Keratinocyte (primary cell): ENCODE results near the gene GREB1. TPM values are rescaled to one million over a fixed set of nuclear protein-coding genes. Genes with fewer than 3 reads are reported as not detected.

Experiments
- DNase-seq: peaks from one replicate; pipeline ENCODE4 v3.0.0-alpha.2; 2011; ENCODE audit warnings: low read depth, missing footprints, low spot score
- FAIRE-seq: peaks from 2 replicates; lab custom pipeline; 2011; peaks lifted over from hg19 to GRCh38; lab: Jason Lieb, UNC
- H2AFZ ChIP-seq: 2 replicates; pipeline ENCODE4 v1.6.0; 2012; ENCODE audit warnings: low read length, control low read depth, inconsistent platforms; ENCODE audit not compliant: control insufficient read depth
- H3K27ac ChIP-seq: 2 replicates; pipeline ENCODE4 v1.5.1; 2011; ENCODE audit warnings: low read length; ENCODE audit not compliant: control insufficient read depth, insufficient read depth
- H3K27me3 ChIP-seq: 3 replicates; pipeline ENCODE4 v1.6.0; 2011; ENCODE audit warnings: low read length; ENCODE audit not compliant: control insufficient read depth, insufficient read depth; ENCODE audit errors: extremely low read depth
- H3K36me3 ChIP-seq, 2 experiments: 2 replicates in 1 of 2; 3 replicates in 1 of 2; pipeline ENCODE4 v1.5.1; 2011; ENCODE audit warnings: low read length in 2 of 2, mild to moderate bottlenecking in 1 of 2; ENCODE audit not compliant: control insufficient read depth in 2 of 2, insufficient read depth in 2 of 2; ENCODE audit errors: extremely low read depth in 1 of 2
- H3K4me1 ChIP-seq: 3 replicates; pipeline ENCODE4 v1.5.1; 2011; ENCODE audit warnings: low read length; ENCODE audit not compliant: control insufficient read depth, insufficient read depth; ENCODE audit errors: extremely low read depth
- H3K4me2 ChIP-seq: 3 replicates; pipeline ENCODE4 v1.6.0; 2011; ENCODE audit warnings: low read depth, low read length; ENCODE audit not compliant: control insufficient read depth, insufficient read depth; ENCODE audit errors: extremely low read depth
- H3K4me3 ChIP-seq, 3 experiments: fragments of 200-600 bp in 1 of 3; sonication (generic) in 1 of 3; 2 replicates in 2 of 3; 3 replicates in 1 of 3; pipeline ENCODE4 v1.5.1; 2011 to 2016; ENCODE audit warnings: low read length in 3 of 3, mild to moderate bottlenecking in 3 of 3, control low read depth in 2 of 3, inconsistent platforms in 1 of 3, low read depth in 1 of 3, mixed read lengths in 1 of 3, mixed run types in 1 of 3, moderate library complexity in 1 of 3; ENCODE audit not compliant: control insufficient read depth in 2 of 3, insufficient read depth in 2 of 3; ENCODE audit errors: extremely low read depth in 1 of 3
- H3K79me2 ChIP-seq: 2 replicates; pipeline ENCODE4 v1.6.0; 2012; ENCODE audit warnings: low read length; ENCODE audit not compliant: control insufficient read depth, insufficient read depth
- H3K9ac ChIP-seq: 3 replicates; pipeline ENCODE4 v1.6.0; 2011; ENCODE audit warnings: low read length; ENCODE audit not compliant: control insufficient read depth, insufficient read depth; ENCODE audit errors: extremely low read depth
- H3K9me1 ChIP-seq: 3 replicates; pipeline ENCODE4 v1.6.0; 2011; ENCODE audit warnings: low read length; ENCODE audit not compliant: control insufficient read depth, insufficient read depth; ENCODE audit errors: extremely low read depth
- H3K9me3 ChIP-seq: 2 replicates; pipeline ENCODE4 v1.5.1; 2012; ENCODE audit warnings: low read depth, low read length; ENCODE audit not compliant: control insufficient read depth
- H4K20me1 ChIP-seq: 3 replicates; pipeline ENCODE4 v1.6.0; 2011; ENCODE audit warnings: low read length; ENCODE audit not compliant: control insufficient read depth, insufficient read depth; ENCODE audit errors: extremely low read depth
- EZH2 ChIP-seq: IDR thresholded peaks from one replicate; pipeline ENCODE4 v1.6.1; 2012; ENCODE audit warnings: inconsistent platforms, mild to moderate bottlenecking, low read length, moderate library complexity
- dilution Hi-C: fragments of 300-500 bp; cut with MboI; formaldehyde crosslinking; loops from one replicate; pipeline ENCODE4 v1.7.0; 2020; ENCODE audit warnings: low sequenced_read_pairs; ENCODE audit not compliant: extremely low pct_ligation_motif_present
- polyA plus RNA-seq, 5 experiments: library from polyadenylated mRNA; depleted of rRNA in 3 of 5; stranded (reverse) in 3 of 5; stranded (forward) in 1 of 5; unstranded in 1 of 5; fragments of >200 nt; gene quantifications; 1 replicate in 1 of 5; 2 replicates in 3 of 5; 3 replicates in 1 of 5; pipeline versions ENCODE4 v1.2.1 to v1.2.3, GENCODE V29; 2011 to 2012; ENCODE audit warnings: missing spikeins in 2 of 5, low read depth in 1 of 5, low replicate concordance in 1 of 5
- TF ChIP-seq, protein P1 (sequence below), 3 experiments: IDR thresholded peaks in 1 of 3; conservative IDR thresholded peaks in 1 of 3; optimal IDR thresholded peaks in 1 of 3; 2 replicates in 2 of 3; 3 replicates in 1 of 3; pipeline versions ENCODE3 to v1.5.1; 2011; ENCODE audit warnings: low read length in 3 of 3, mild to moderate bottlenecking in 3 of 3, moderate library complexity in 2 of 3, control low read depth in 1 of 3, inconsistent platforms in 1 of 3; ENCODE audit not compliant: insufficient read depth in 2 of 3; ENCODE audit errors: extremely low read depth in 1 of 3

The GREB1 gene
- polyA plus RNA-seq, 1 donor (not counting 4 experiments of a cell fraction or from before 2014, with no cell fraction given), result 0.13 TPM

DNA sequence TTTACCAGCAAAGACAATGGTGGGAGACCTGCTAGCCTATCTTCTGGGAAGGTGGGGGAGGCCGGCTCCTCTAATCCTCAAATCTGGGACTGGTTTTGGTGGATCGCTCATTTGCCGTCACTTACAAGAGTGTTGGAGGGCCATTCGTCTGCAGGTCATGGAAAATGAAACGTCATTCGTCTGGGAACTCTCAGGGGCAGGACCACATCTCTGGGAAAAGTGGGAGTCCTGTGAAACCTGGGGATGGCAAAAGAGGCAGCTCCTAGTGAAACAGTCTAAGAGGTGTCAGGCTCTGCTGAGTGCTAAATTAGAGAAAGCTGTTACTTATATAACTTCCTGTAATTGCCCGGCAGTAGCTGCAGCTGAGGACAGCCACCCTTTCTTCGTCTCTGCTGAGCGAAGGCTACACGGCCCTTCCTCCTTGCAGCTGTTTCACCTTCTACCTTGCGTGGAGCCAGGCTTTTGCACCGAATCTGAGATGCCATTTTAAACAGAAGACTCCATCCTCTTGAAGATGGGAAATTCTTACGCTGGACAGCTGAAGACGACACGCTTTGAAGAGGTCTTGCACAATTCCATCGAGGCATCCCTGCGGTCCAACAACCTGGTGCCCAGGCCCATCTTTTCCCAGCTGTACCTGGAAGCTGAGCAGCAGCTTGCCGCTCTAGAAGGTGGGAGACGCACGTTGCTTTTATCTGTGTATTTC lies 22.4 kb downstream of the GREB1 start:
- Histone ChIP-seq H2AFZ (no peak overlapping the region), H3K27me3 (peaks cover 23% of the 10 kb centered on the region), H3K4me2 (no peak overlapping the region), H3K9ac (no peak overlapping the region), H3K9me1 (no peaks in the 10 kb centered on the region), H3K9me3 (no peaks in the 10 kb centered on the region), H4K20me1 (no peaks in the 10 kb centered on the region), H3K79me2 (no peaks in the 10 kb centered on the region), H3K4me1 (no peaks in the 10 kb centered on the region), H3K4me3 (no peak overlapping the region), H3K36me3 (no peaks in the 10 kb centered on the region), H3K27ac (no peak overlapping the region)
- no peak for DNase-seq
- FAIRE-seq, result no peak
- TF ChIP-seq EZH2, result no peak
- TF ChIP-seq, protein P1, sequence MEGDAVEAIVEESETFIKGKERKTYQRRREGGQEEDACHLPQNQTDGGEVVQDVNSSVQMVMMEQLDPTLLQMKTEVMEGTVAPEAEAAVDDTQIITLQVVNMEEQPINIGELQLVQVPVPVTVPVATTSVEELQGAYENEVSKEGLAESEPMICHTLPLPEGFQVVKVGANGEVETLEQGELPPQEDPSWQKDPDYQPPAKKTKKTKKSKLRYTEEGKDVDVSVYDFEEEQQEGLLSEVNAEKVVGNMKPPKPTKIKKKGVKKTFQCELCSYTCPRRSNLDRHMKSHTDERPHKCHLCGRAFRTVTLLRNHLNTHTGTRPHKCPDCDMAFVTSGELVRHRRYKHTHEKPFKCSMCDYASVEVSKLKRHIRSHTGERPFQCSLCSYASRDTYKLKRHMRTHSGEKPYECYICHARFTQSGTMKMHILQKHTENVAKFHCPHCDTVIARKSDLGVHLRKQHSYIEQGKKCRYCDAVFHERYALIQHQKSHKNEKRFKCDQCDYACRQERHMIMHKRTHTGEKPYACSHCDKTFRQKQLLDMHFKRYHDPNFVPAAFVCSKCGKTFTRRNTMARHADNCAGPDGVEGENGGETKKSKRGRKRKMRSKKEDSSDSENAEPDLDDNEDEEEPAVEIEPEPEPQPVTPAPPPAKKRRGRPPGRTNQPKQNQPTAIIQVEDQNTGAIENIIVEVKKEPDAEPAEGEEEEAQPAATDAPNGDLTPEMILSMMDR (optimal IDR thresholded peaks at IDR 0.05 in 1 of 3, IDR thresholded peaks at IDR 0.05 in 1 of 3, conservative IDR thresholded peaks at IDR 0.05 in 1 of 3; ENCODE audit: extremely low read depth in 1 of 3, insufficient read depth in 2 of 3, low read length in 3 of 3), result no peak
- dilution Hi-C loops, result no loop called here

DNA sequence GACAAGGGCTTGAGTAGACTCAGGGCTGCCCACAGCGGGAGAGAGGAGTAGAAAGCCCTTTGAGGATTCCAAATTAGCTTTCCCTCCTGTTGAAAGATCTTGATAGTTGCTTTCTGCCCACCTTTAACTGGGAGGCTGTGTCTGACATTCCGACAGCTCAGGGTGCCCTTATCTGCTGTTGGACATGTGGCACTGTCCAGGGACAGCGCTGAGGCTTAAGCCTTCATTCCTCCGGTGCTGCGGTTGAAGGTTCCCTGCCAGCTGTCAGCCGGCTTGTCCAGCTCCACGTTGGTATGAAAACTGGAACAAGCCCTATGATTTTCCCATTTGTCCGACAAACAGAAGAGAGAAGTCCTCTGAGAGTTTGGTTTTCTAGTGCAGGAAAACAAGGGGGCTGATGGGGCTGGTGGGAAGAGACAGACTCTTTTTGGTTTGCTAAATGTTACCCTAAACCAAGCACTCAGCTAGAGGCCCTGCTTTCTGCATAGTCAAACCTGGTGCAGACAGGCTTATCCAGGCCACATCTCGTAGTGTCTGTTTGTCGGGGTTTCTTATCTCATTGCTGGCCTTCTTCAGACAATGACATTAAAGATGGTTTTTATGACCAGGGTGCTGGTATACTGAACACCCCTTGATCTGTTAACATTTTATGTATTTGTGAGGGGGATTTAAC lies 24.5 kb downstream of the GREB1 start:
- peaks cover 23% of the 10 kb centered on the region for H3K27me3 ChIP-seq
- no peaks in the 10 kb centered on the region for H3K9me3 ChIP-seq
- H3K4me1 ChIP-seq, result peaks cover 8% of the 10 kb centered on the region
- H3K79me2 ChIP-seq, result no peaks in the 10 kb centered on the region
- no peak overlapping the region for H2AFZ ChIP-seq
- no peak overlapping the region for H3K4me3 ChIP-seq
- FAIRE-seq (no peak), DNase-seq (no peak)
- H4K20me1 ChIP-seq, result no peaks in the 10 kb centered on the region
- no peaks in the 10 kb centered on the region for H3K9me1 ChIP-seq
- dilution Hi-C loops, result no loop called here
- TF ChIP-seq, protein P1 (optimal IDR thresholded peaks at IDR 0.05 in 1 of 3, IDR thresholded peaks at IDR 0.05 in 1 of 3, conservative IDR thresholded peaks at IDR 0.05 in 1 of 3; ENCODE audit: extremely low read depth in 1 of 3, insufficient read depth in 2 of 3, low read length in 3 of 3), result no peak
- TF ChIP-seq EZH2, result no peak
- no peak overlapping the region for H3K9ac ChIP-seq
- no peak overlapping the region for H3K27ac ChIP-seq
- H3K4me2 ChIP-seq, result no peak overlapping the region
- no peaks in the 10 kb centered on the region for H3K36me3 ChIP-seq
